Stimulated activated CD8-positive, alpha-beta memory T cell treated with anti-CD3 and anti-CD28 coated beads, Interleukin-7, amount 100 ng/mL, for 48 hours (primary cell): ENCODE results near the gene FPGS.

Experiments
- DNase-seq, 2 donors: peaks; one replicate each; pipeline ENCODE4 v3.0.0-alpha.2; 2020; ENCODE audit warnings: low read depth in 1 of 2; ENCODE audit errors: extremely low read depth in 1 of 2

FPGS gene

GRCh38 chr9:127810378-127811187 is 7.9 kb downstream of the FPGS start:
- no peak for DNase-seq

- DNase-seq: no peak
Observed at GRCh38 chr9:127812011-127812410, 9.3 kb downstream of the FPGS start.

GRCh38 chr9:127812936-127813675 is 10.4 kb downstream of the FPGS start:
- no peak for DNase-seq

- DNase-seq: no peak
Observed at GRCh38 chr9:127813686-127814226, 11.1 kb downstream of the FPGS start.

- no peak for DNase-seq
Observed at GRCh38 chr9:127814619-127815511, 12.2 kb downstream of the FPGS start.

- DNase-seq: no peak
Observed at GRCh38 chr9:127815512-127816361, 13.1 kb downstream of the FPGS start.

- DNase-seq: no peak
Observed at GRCh38 chr9:127816362-127816725, 13.7 kb downstream of the FPGS start.

GRCh38 chr9:127816728-127817127 is 14.0 kb downstream of the FPGS start:
- no peak for DNase-seq

GRCh38 chr9:127817881-127818434 is 15.3 kb downstream of the FPGS start:
- DNase-seq: no peak

GRCh38 chr9:127818574-127818973 is 15.9 kb downstream of the FPGS start:
- DNase-seq: no peak

- no peak for DNase-seq
Observed at GRCh38 chr9:127822108-127822507, 19.4 kb downstream of the FPGS start.

- no peak for DNase-seq
Observed at GRCh38 chr9:127825319-127826051, 22.8 kb downstream of the FPGS start.

GRCh38 chr9:127826253-127826913 is 23.7 kb downstream of the FPGS start:
- no peak for DNase-seq

GRCh38 chr9:127828262-127829031 is 25.8 kb downstream of the FPGS start:
- no peak for DNase-seq

GRCh38 chr9:127829205-127829906 is 26.7 kb downstream of the FPGS start:
- DNase-seq: no peak

- DNase-seq: no peak
Observed at GRCh38 chr9:127832248-127832647, 29.6 kb downstream of the FPGS start.

GRCh38 chr9:127833555-127833954 is 30.9 kb downstream of the FPGS start:
- DNase-seq: no peak
